K562 (cell line): Measurements from ENCODE around the gene MGRN1. TPM values are rescaled to one million over a fixed set of nuclear protein-coding genes. Genes with fewer than 3 reads are reported as not detected.

Experiments used
- ATAC-seq: fragments of 200-7000 bp; cut with Tn5 transposase; 3 replicates; pipeline ENCODE4 v1.9.1; 2020; ENCODE audit warnings: moderate library complexity
- BruUV-seq: library from RNA; stranded (reverse); fragments of 400-500 nt; replicated peaks from 2 replicates; lab custom pipeline; 2021; lab: Mats Ljungman, UMichigan
- CTCF ChIA-PET: fragments of 300-600 bp; formaldehyde crosslinking; extraction: SDS; loops from one replicate; lab custom pipeline; 2021; ENCODE audit warnings: low intra/inter-chr PET ratio; lab: Yijun Ruan, JAX
- POLR2A ChIA-PET: fragments of 300-600, 350-650 bp; sonication (Branson Sonifier 250); formaldehyde crosslinking; extraction: SDS; loops from one replicate; lab custom pipeline; 2021; ENCODE audit warnings: antibody characterized with exemption, inconsistent platforms; lab: Yijun Ruan, JAX
- DNase-seq, 4 experiments: peaks; one replicate each; pipeline versions ENCODE4 v3.0.0 to v3.0.0-alpha.2; 2011 to 2018; ENCODE audit warnings: low spot score in 3 of 4, mixed read lengths in 3 of 4; ENCODE audit errors: extremely low read depth in 1 of 4
- FAIRE-seq: peaks from 2 replicates; lab custom pipeline; 2011; peaks lifted over from hg19 to GRCh38; lab: Jason Lieb, UNC
- H2AFZ ChIP-seq: 2 replicates; pipeline ENCODE4 v1.6.0; 2011; ENCODE audit warnings: low read depth, low read length, control low read depth, inconsistent platforms
- H3K27ac ChIP-seq: fragments of 200-600 bp; 3 replicates; pipeline ENCODE4 v1.8.0; 2011; ENCODE audit warnings: low read depth, mild to moderate bottlenecking, control low read depth, inconsistent platforms, low read length, moderate library complexity, mixed read lengths; ENCODE audit errors: extremely low read depth
- H3K27me3 ChIP-seq, 2 experiments: fragments of 300-600 bp in 1 of 2; 2 replicates in 1 of 2; 3 replicates in 1 of 2; pipeline versions ENCODE4 v1.6.0 to v1.8.0; 2011; ENCODE audit warnings: inconsistent platforms in 2 of 2, low read length in 2 of 2, mild to moderate bottlenecking in 1 of 2, mixed read lengths in 1 of 2, moderate library complexity in 1 of 2; ENCODE audit not compliant: control insufficient read depth in 2 of 2, insufficient read depth in 2 of 2
- H3K36me3 ChIP-seq: fragments of 300-600 bp; 3 replicates; pipeline ENCODE4 v1.8.0; 2011; ENCODE audit warnings: mild to moderate bottlenecking, low read length, inconsistent platforms; ENCODE audit not compliant: control insufficient read depth, insufficient read depth
- H3K4me1 ChIP-seq, 2 experiments: fragments of 200-600 bp in 1 of 2; replicated peaks in 1 of 2; 2 replicates in 1 of 2; 3 replicates in 1 of 2; pipeline versions ENCODE4 v1.5.1 to v1.8.0; 2011; ENCODE audit warnings: inconsistent platforms in 2 of 2, low read length in 2 of 2, mild to moderate bottlenecking in 1 of 2, mixed read lengths in 1 of 2, moderate library complexity in 1 of 2; ENCODE audit not compliant: control insufficient read depth in 2 of 2, insufficient read depth in 2 of 2
- H3K4me2 ChIP-seq: 2 replicates; pipeline ENCODE4 v1.6.1; 2011; ENCODE audit warnings: low read length, control low read depth, inconsistent platforms, mixed read lengths; ENCODE audit not compliant: insufficient read depth
- H3K4me3 ChIP-seq: fragments of 200-600 bp; sonication (generic), shearing (Covaris generic); 2 replicates; pipeline ENCODE4 v1.5.1; 2016; ENCODE audit warnings: control low read depth, inconsistent platforms
- H3K79me2 ChIP-seq: fragments of 200-600 bp; 3 replicates; pipeline ENCODE4 v1.8.0; 2011; ENCODE audit warnings: low read length, inconsistent platforms; ENCODE audit not compliant: control insufficient read depth, insufficient read depth
- H3K9ac ChIP-seq, 2 experiments: 2 replicates each; pipeline versions ENCODE4 v1.6.0 to v1.6.1; 2011; ENCODE audit warnings: low read depth in 2 of 2, low read length in 2 of 2, control low read depth in 1 of 2, inconsistent platforms in 1 of 2, mild to moderate bottlenecking in 1 of 2, mixed read lengths in 1 of 2; ENCODE audit not compliant: insufficient read depth in 1 of 2
- H3K9me1 ChIP-seq: one replicate; pipeline ENCODE4 v1.6.0; 2011; ENCODE audit warnings: inconsistent platforms, mild to moderate bottlenecking, low read length, moderate library complexity; ENCODE audit not compliant: control insufficient read depth, insufficient read depth
- H3K9me3 ChIP-seq: replicated peaks from 2 replicates; pipeline ENCODE4 v1.5.1; 2011; ENCODE audit warnings: low read depth, low read length, inconsistent platforms; ENCODE audit not compliant: control insufficient read depth, insufficient read depth
- H4K20me1 ChIP-seq: replicated peaks from 2 replicates; pipeline ENCODE4 v1.6.1; 2011; ENCODE audit warnings: low read length, inconsistent platforms, mixed read lengths; ENCODE audit not compliant: control insufficient read depth, insufficient read depth
- POLR2G ChIP-seq: fragments of 200-400 bp; formaldehyde crosslinking; IDR thresholded peaks from 2 replicates; pipeline ENCODE4 v1.6.1; 2017; ENCODE audit warnings: low read depth, mild to moderate bottlenecking, antibody characterized with exemption, low read length, moderate library complexity
- RBM22 ChIP-seq: fragments of 200-400 bp; formaldehyde crosslinking; IDR thresholded peaks from 2 replicates; pipeline ENCODE4 v1.6.1; 2018; ENCODE audit warnings: low read length, low read depth; ENCODE audit not compliant: poor library complexity, severe bottlenecking
- ZBTB5 ChIP-seq: fragments of 450-650 bp; IDR thresholded peaks from 2 replicates; pipeline ENCODE4 v1.6.1; 2017; ENCODE audit warnings: antibody characterized with exemption
- ZNF785 ChIP-seq: fragments of 250-450 bp; sonication (Bioruptor Pico); IDR thresholded peaks from 2 replicates; pipeline ENCODE4 v1.4.0; 2020; ENCODE audit warnings: mild to moderate bottlenecking
- WGBS: fragments of 100-300 bp; shearing (Covaris generic); methylation state at CpG from one replicate; pipeline ENCODE4 v1.1.6; 2016; ENCODE audit warnings: low coverage, mixed read lengths; ENCODE audit not compliant: insufficient coverage; ENCODE audit errors: missing lambda C conversion rate; 5-methylcytosine and 5-hydroxymethylcytosine counted together
- in situ Hi-C: fragments of 300-500 bp; cut with MboI; formaldehyde crosslinking; loops from 4 replicates; pipeline ENCODE4 v1.15.0; 2018; ENCODE audit warnings: inconsistent platforms, mixed read lengths
- intact Hi-C: fragments of 100-400 bp; cut with micrococcal nuclease; formaldehyde crosslinking; loops from 2 replicates; pipeline ENCODE4 v1.14.2; 2022
- polyA plus RNA-seq, 8 experiments: library from polyadenylated mRNA; depleted of rRNA in 4 of 8; stranded (reverse) in 5 of 8; unstranded in 3 of 8; fragments of >200 nt; fragmentation: Nextera tagmentation in 2 of 8; fragmentation: Illumina TruSeq in 1 of 8; extraction: Ambion mirVana in 2 of 8; extraction: Trizol in 1 of 8; gene quantifications; 2 replicates each; pipeline versions ENCODE4 v1.2.1 to v1.2.3, GENCODE V29; 2011 to 2014; ENCODE audit warnings: inconsistent platforms in 1 of 8, missing spikeins in 1 of 8
- total RNA-seq, 7 experiments: library from RNA; depleted of rRNA in 6 of 7; stranded (reverse); fragments of >200 nt in 6 of 7; fragmentation: Illumina TruSeq in 2 of 7; extraction: Trizol in 2 of 7; gene quantifications; 2 replicates each; pipeline versions ENCODE4 v1.2.1 to v1.2.3, GENCODE V29; 2011 to 2021; ENCODE audit warnings: low replicate concordance in 1 of 7

Gene MGRN1
- total and polyA plus RNA-seq, 9 of the 15 experiments (the other 6 are each of a cell fraction or from before 2014, with no cell fraction given) = 0.15 to 37.9 (median 6.0) TPM

DNA sequence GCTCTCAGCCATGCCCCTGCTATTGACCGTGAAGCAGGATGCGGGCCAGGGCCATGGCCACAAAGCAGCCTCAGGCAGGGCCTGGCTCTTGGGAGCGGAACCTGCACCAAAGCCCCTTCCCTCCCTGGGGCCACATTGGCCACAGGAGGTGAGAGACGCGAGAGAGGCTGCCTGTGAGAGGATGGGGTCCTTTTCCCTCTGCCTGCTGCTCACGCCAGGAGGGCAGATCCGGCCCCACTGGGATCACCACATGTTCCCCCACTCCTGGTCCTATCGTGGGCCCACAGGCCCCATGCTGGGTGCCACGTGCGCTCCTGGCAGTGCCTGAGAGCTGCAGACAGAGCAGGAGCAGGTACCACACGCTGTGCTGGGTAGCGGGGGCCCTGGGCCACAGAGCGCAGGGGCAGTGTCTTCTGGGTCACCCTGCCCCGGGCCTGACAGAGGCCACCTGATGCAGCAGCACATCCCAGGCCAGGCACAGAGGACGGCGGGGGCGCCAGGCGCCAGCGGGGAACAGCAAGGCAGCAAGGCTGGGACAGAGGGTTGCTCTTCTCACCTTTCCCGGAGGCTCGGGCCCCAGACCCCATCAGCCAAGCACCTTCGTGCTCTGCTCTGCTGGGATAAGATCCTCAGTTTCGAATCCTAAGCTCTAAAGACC is 59.6 kb downstream of the MGRN1 start:
- no TSS peak for BruUV-seq
- no peak for ATAC-seq
- Histone ChIP-seq H3K79me2 (no peaks in the 10 kb centered on the region), H3K9me3 (no peaks in the 10 kb centered on the region), H3K4me3 (no peak overlapping the region), H3K27me3 (no peaks in the 10 kb centered on the region), H3K9me1 (no peaks in the 10 kb centered on the region)
- intact Hi-C loops = no loop called here
- no peak for DNase-seq
- TF ChIP-seq RBM22 (peak; percentile 31), ZNF785 (no peak), POLR2G (peak; percentile 43), ZBTB5 (no peak)
- TF ChIP-seq, all 486 proteins: peak for 2
- in situ Hi-C loops = no loop called here
- FAIRE-seq = no peak
- H3K4me1 ChIP-seq = peaks cover 0 to 52% of the 10 kb centered on the region in 2 experiments; a peak in 2 of 5 replicates
- H3K9ac ChIP-seq = no peak overlapping the region; a peak in 1 of 4 replicates
- H3K4me2 ChIP-seq = no peak overlapping the region
- ChIA-PET CTCF (no interaction called here), POLR2A (interaction anchor here (0.7 kb wide), 1 partner anchor 26 kb away, joined by 3 read pairs; no protein-coding TSS in a partner anchor)
- peaks cover 55% of the 10 kb centered on the region; the same call in 2 of the 3 replicates for H3K36me3 ChIP-seq
- 95% methylated on average over 19 of the region's 23 CpGs for WGBS
- no peak overlapping the region for H3K27ac ChIP-seq
- no peak overlapping the region for H2AFZ ChIP-seq
- H4K20me1 ChIP-seq = no peaks in the 10 kb centered on the region
